A549 (cell line): ENCODE measurements around the gene CDH4.

ENCODE experiments used
- CBX2 ChIP-seq: fragments of 200-600 bp; sonication (generic); IDR thresholded peaks from 2 replicates; pipeline ENCODE4 v1.6.1; 2016; ENCODE audit warnings: low read depth, mild to moderate bottlenecking, borderline replicate concordance
- ESRRA ChIP-seq: fragments of 150-350 bp; IDR thresholded peaks from 2 replicates; pipeline ENCODE4 v1.6.1; 2014; ENCODE audit warnings: mild to moderate bottlenecking, low read length, borderline replicate concordance
- JUN ChIP-seq, 2 experiments: fragments of >200 bp; sonication (Bioruptor Twin); formaldehyde crosslinking; IDR thresholded peaks; 2 replicates in 1 of 2; 3 replicates in 1 of 2; pipeline ENCODE4 v1.6.1; 2016 to 2017
- NFE2L2 ChIP-seq: fragments of 150-350 bp; conservative IDR thresholded peaks from 2 replicates; pipeline ENCODE4 v1.6.1; 2014; ENCODE audit warnings: low read length
- POLR2A ChIP-seq: IDR thresholded peaks from 2 replicates; pipeline ENCODE4 v1.6.1; 2012; ENCODE audit warnings: mild to moderate bottlenecking, low read length
- POLR2AphosphoS2 ChIP-seq: conservative IDR thresholded peaks from 2 replicates; pipeline ENCODE4 v1.6.1; 2012; ENCODE audit warnings: low read length, improper control_type of control experiment, inconsistent platforms
- SREBF2 ChIP-seq: fragments of 450-650 bp; IDR thresholded peaks from 2 replicates; pipeline ENCODE4 v1.6.1; 2014; ENCODE audit warnings: mild to moderate bottlenecking, moderate library complexity
- TF ChIP-seq, protein P1 (sequence below): fragments of >200 bp; sonication (Bioruptor Twin); formaldehyde crosslinking; IDR thresholded peaks from 3 replicates; pipeline ENCODE4 v1.5.1; 2016
- TF ChIP-seq, protein P2 (sequence below): IDR thresholded peaks from 2 replicates; pipeline ENCODE4 v1.6.1; 2012

DNA sequence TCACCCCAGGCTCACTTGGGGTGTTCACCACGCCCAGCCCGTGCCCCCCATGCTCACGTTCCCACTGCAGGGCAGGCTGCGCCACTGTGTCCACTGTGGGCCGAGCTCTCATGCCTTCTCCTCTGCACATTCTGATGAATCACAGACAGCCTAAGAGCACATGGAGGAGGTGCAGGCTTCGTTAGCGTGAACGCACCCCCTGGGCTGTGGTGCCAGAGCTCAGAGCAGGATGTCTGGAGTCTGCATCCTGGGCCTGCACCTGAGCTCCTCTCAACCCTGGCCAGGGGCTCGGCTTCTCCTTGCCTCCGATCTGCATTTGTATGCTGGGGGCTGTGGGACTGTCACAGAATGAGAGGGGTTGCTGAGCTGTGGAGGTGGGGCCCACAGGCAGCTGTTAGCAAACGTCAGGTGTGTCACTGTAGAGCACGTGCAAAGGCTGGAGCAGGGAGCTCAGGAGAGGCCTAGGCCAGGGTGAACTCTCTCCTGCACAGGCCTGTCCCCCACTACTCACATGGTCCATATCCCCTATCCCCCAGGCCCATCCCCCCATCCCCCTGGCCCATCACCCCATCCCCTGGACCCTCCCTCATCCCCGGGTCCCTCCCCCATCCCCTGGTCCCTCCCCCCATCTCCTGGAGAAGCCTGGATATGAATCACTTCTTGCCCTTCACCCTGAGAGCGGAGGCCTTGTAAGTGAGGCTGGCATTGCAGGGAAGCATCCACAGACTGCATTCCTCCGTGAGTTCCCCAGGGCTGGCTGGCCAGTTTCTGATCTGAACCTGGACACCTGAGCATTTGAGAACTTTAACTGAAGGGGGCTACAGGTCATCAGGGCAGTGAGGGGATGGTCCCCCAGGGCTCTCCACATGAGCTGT lies 504.1 kb downstream of the CDH4 start:
- no peak for TF ChIP-seq SREBF2
- TF ChIP-seq, protein P1, sequence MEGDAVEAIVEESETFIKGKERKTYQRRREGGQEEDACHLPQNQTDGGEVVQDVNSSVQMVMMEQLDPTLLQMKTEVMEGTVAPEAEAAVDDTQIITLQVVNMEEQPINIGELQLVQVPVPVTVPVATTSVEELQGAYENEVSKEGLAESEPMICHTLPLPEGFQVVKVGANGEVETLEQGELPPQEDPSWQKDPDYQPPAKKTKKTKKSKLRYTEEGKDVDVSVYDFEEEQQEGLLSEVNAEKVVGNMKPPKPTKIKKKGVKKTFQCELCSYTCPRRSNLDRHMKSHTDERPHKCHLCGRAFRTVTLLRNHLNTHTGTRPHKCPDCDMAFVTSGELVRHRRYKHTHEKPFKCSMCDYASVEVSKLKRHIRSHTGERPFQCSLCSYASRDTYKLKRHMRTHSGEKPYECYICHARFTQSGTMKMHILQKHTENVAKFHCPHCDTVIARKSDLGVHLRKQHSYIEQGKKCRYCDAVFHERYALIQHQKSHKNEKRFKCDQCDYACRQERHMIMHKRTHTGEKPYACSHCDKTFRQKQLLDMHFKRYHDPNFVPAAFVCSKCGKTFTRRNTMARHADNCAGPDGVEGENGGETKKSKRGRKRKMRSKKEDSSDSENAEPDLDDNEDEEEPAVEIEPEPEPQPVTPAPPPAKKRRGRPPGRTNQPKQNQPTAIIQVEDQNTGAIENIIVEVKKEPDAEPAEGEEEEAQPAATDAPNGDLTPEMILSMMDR: no peak
- TF ChIP-seq ESRRA: no peak
- TF ChIP-seq POLR2A: no peak
- TF ChIP-seq CBX2: no peak
- TF ChIP-seq NFE2L2: no peak
- no peak for TF ChIP-seq JUN (IDR thresholded peaks at IDR 0.05)
- TF ChIP-seq POLR2AphosphoS2: no peak
- TF ChIP-seq, protein P2, sequence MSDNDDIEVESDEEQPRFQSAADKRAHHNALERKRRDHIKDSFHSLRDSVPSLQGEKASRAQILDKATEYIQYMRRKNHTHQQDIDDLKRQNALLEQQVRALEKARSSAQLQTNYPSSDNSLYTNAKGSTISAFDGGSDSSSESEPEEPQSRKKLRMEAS: no peak
